Breast epithelium (tissue), 4 donors: Measurements from ENCODE around the gene ABI3. TPM values are rescaled to one million over a fixed set of nuclear protein-coding genes. Genes with fewer than 3 reads are reported as not detected.
A peak's percentile ranks its signal among the peaks of the same experiment; 100 is the strongest.

Source experiments
- DNase-seq, 2 donors: peaks; one replicate each; pipeline ENCODE4 v3.0.0-alpha.2; 2019; ENCODE audit warnings: low spot score in 2 of 2
- H3K27ac ChIP-seq, 2 donors: fragments of 200-600 bp; sonication (generic) in 1 of 2; one replicate each; pipeline ENCODE4 v1.5.1; 2016 to 2019; ENCODE audit warnings: mild to moderate bottlenecking in 1 of 2
- H3K27me3 ChIP-seq, 2 donors: fragments of 200-600 bp; sonication (generic) in 1 of 2; one replicate each; pipeline versions ENCODE4 v1.5.1 to v1.6.0; 2017 to 2019; ENCODE audit warnings: control low read depth in 1 of 2, mild to moderate bottlenecking in 1 of 2
- H3K36me3 ChIP-seq: fragments of 200-600 bp; one replicate; pipeline ENCODE4 v1.5.1; 2019
- H3K4me1 ChIP-seq, 2 donors: fragments of 200-600 bp; sonication (generic); one replicate each; pipeline ENCODE4 v1.5.1; 2016 to 2019; ENCODE audit warnings: control low read depth in 1 of 2
- H3K4me3 ChIP-seq, 3 donors: fragments of 200-600 bp; sonication (generic); 1 replicate in 2 of 3; 2 replicates in 1 of 3; pipeline ENCODE4 v1.5.1; 2016 to 2019; ENCODE audit warnings: mild to moderate bottlenecking in 3 of 3, moderate library complexity in 2 of 3
- H3K9me3 ChIP-seq, 2 donors: fragments of 200-600 bp; sonication (generic) in 1 of 2; one replicate each; pipeline ENCODE4 v1.5.1; 2016 to 2019; ENCODE audit warnings: control low read depth in 1 of 2
- POLR2A ChIP-seq: fragments of 450-650 bp; IDR thresholded peaks from one replicate; pipeline ENCODE4 v1.6.1; 2016; ENCODE audit warnings: antibody characterized with exemption, mild to moderate bottlenecking, moderate library complexity
- POLR2AphosphoS5 ChIP-seq, 3 donors: sonication (generic); formaldehyde crosslinking; IDR thresholded peaks; one replicate each; pipeline ENCODE4 v1.6.1; 2017; ENCODE audit warnings: antibody characterized with exemption in 3 of 3
- intact Hi-C: fragments of 100-400 bp; cut with DNase I; formaldehyde crosslinking; loops from one replicate; pipeline ENCODE4 v1.15.1; 2023; ENCODE audit warnings: low total_unique reads
- total RNA-seq, 3 donors: library from RNA; depleted of rRNA; stranded (reverse); fragments of >200 nt; gene quantifications; one replicate each; pipeline ENCODE4 v1.1.0, GENCODE V29; 2016
- TF ChIP-seq, protein P1 (sequence below), 3 donors: fragments of 450-650 bp; IDR thresholded peaks; one replicate each; pipeline ENCODE4 v1.5.1; 2016 to 2017; ENCODE audit warnings: antibody characterized with exemption in 3 of 3, mild to moderate bottlenecking in 3 of 3, moderate library complexity in 3 of 3

Gene ABI3
- total RNA-seq, 3 donors from 2014 or later: 1.9 to 5.2 (median 5.1) TPM

DNA sequence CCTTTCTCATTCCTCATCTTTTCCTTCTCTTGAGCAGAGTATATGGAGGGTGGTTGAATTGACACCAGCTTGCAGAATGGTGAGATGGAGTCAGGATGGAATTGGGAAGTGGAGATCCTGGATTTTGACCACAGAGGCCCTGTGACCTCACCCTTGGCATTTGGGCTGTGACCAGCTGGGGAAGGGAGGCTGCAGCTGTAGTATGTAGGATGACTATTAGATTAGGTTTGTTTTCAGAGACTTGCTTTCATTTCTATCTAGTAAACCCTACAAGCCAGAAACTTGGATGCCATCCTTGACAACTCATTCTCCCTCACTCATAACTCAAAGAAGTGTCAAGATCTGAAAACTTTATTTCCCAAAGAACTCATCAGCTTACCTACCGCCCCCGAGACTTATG lies 6.0 kb upstream of the ABI3 start:
- H3K27ac ChIP-seq: no peak overlapping the region
- intact Hi-C loops: no loop called here
- TF ChIP-seq POLR2A (no peak), POLR2AphosphoS5 (IDR thresholded peaks at IDR 0.05) (no peak)
- TF ChIP-seq, protein P1, sequence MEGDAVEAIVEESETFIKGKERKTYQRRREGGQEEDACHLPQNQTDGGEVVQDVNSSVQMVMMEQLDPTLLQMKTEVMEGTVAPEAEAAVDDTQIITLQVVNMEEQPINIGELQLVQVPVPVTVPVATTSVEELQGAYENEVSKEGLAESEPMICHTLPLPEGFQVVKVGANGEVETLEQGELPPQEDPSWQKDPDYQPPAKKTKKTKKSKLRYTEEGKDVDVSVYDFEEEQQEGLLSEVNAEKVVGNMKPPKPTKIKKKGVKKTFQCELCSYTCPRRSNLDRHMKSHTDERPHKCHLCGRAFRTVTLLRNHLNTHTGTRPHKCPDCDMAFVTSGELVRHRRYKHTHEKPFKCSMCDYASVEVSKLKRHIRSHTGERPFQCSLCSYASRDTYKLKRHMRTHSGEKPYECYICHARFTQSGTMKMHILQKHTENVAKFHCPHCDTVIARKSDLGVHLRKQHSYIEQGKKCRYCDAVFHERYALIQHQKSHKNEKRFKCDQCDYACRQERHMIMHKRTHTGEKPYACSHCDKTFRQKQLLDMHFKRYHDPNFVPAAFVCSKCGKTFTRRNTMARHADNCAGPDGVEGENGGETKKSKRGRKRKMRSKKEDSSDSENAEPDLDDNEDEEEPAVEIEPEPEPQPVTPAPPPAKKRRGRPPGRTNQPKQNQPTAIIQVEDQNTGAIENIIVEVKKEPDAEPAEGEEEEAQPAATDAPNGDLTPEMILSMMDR (IDR thresholded peaks at IDR 0.05): no peak
- no peaks in the 10 kb centered on the region for H3K9me3 ChIP-seq
- DNase-seq: no peak
- H3K36me3 ChIP-seq: no peaks in the 10 kb centered on the region
- H3K4me1 ChIP-seq: no peaks in the 10 kb centered on the region
- peaks cover 0 to 8% of the 10 kb centered on the region in 2 donors for H3K27me3 ChIP-seq
- no peak overlapping the region for H3K4me3 ChIP-seq

DNA sequence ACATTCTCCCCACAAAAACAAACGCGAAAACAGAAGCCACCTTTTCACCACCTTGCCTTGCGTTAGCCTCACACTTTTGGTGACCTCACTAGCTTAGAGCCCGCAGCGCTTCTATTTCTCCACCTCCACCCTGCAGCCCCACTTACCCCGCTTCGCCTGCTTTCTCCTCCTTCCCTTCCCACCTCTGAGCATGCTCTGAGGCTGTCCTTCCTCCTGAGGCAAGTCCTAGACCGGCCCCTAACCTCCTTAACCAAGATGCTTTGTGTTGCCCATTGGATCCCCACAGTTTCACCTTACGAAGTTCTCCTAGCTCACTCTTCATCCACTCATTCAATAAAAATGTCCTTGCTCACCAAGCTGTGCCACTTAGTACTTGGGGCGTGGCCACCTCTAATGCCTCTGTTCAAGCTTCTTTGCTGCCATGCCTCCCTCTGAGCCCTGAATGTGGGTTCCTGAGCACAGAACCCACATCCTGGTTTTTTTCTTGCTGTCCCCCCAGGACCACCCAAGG lies 1.4 kb upstream of the ABI3 start:
- no peak overlapping the region for H3K27ac ChIP-seq
- H3K9me3 ChIP-seq: no peaks in the 10 kb centered on the region
- DNase-seq: no peak
- TF ChIP-seq POLR2AphosphoS5 (IDR thresholded peaks at IDR 0.05): no peak
- no peak for TF ChIP-seq POLR2A
- TF ChIP-seq, protein P1 (IDR thresholded peaks at IDR 0.05): no peak
- no peaks in the 10 kb centered on the region for H3K36me3 ChIP-seq
- H3K4me3 ChIP-seq: no peak overlapping the region
- H3K27me3 ChIP-seq: peaks cover 2 to 14% of the 10 kb centered on the region in 2 donors
- intact Hi-C loops: no loop called here
- no peaks in the 10 kb centered on the region for H3K4me1 ChIP-seq

DNA sequence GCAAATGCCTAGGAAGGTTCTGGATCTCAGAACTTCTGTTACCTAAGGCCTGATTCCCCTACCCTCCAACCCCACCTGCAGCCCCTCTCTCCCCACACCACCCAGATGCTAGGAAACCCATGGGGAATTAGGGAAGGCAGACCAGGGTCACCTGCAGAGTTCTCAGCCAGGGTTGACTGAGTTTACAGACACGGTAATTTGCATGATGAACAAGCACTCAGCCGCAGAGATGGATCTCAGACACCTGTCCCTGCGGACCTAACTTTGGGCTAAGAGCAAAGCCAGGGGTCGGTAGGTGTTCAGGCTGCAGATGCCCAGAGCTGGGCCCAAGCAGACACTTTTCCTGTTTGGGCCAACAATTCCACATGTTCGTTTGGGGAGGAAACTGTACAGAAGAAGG lies 2.9 kb downstream of the ABI3 start:
- DNase-seq: no peak
- Histone ChIP-seq H3K27me3 (peaks cover 5 to 13% of the 10 kb centered on the region in 2 donors), H3K9me3 (no peaks in the 10 kb centered on the region), H3K4me1 (no peaks in the 10 kb centered on the region), H3K36me3 (no peaks in the 10 kb centered on the region), H3K4me3 (no peak overlapping the region), H3K27ac (no peak overlapping the region)
- TF ChIP-seq POLR2A (no peak), POLR2AphosphoS5 (IDR thresholded peaks at IDR 0.05) (no peak)
- TF ChIP-seq, protein P1 (IDR thresholded peaks at IDR 0.05): no peak
- intact Hi-C loops: no loop called here

DNA sequence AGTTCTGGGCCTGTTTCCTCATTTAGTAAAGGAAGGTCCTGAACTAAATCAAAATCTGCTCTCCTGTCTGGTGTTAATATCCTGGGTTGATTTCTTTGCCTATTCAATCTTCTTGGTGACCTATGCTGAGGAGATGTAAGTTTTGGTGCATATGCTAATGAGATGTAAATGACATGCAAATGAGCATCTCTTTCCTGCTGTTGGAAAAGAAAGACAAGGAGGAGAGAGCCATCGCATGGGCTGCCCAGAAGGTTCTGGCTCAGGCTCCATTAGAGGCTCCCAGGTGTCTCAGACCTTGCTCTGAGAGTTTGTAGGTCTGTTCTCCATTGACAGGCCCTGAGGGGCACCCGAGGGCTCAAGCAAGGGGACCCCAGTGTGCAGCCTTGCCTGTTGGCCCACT lies 3.3 kb downstream of the ABI3 start:
- no peak for DNase-seq
- Histone ChIP-seq H3K27me3 (peaks cover 5 to 14% of the 10 kb centered on the region in 2 donors), H3K9me3 (no peaks in the 10 kb centered on the region), H3K4me1 (no peaks in the 10 kb centered on the region), H3K27ac (peak overlapping the region; percentile 29 to 66), H3K4me3 (no peak overlapping the region), H3K36me3 (no peaks in the 10 kb centered on the region)
- no peak for TF ChIP-seq POLR2AphosphoS5 (IDR thresholded peaks at IDR 0.05)
- intact Hi-C loops: no loop called here

DNA sequence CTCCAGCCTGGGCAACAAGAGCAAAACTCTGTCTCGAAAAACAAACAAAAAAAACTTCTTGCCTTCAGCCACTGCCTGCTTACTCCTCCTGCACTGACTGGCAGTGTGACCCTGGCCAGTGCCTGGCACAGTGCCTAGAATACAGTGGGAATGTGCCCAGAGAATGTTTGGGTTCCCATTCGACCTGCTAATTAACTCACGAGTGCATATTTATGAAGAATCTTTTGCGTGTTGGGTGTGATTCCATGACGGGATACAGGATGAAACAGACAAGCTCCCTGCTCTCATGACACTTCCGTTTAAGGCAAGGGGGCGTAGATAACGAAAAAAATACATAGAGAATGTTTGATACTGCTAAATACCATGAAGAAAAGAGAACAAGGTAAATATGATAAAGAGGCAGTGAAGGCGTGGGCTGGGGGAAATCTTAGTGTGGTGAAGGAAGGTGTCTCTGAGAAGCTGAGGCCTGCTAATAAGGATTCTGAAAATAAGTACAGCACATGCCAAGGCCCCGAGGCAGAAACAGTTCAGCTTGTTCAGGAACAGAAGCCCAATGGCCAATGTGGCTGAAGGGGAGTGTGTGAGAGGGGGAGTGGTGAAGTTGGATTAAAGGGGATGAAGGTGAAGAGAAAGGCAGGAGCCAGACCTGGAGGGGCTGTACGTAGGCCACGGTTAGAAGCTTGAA lies 4.3 kb downstream of the ABI3 start:
- Histone ChIP-seq H3K4me3 (no peak overlapping the region), H3K4me1 (no peaks in the 10 kb centered on the region), H3K27ac (peak overlapping the region; percentile 40 to 42), H3K36me3 (no peaks in the 10 kb centered on the region), H3K27me3 (peaks cover 5 to 17% of the 10 kb centered on the region in 2 donors), H3K9me3 (no peaks in the 10 kb centered on the region)
- no peak for TF ChIP-seq POLR2A
- TF ChIP-seq, protein P1 (IDR thresholded peaks at IDR 0.05): no peak
- TF ChIP-seq POLR2AphosphoS5 (IDR thresholded peaks at IDR 0.05): no peak
- DNase-seq: peak; percentile 57 to 75
- intact Hi-C loops: loop anchor here (5.0 kb wide), 1 partner anchor 332 kb away; no protein-coding TSS in a partner anchor
